Ureter (tissue), 1 donor: ENCODE results near the gene VWA5B1. TPM values are rescaled to one million over a fixed set of nuclear protein-coding genes. Genes with fewer than 3 reads are reported as not detected.

Source experiments
- DNase-seq: peaks from one replicate; pipeline ENCODE4 v3.0.0-alpha.2; 2020; ENCODE audit warnings: low spot score
- total RNA-seq: library from RNA; stranded (reverse); gene quantifications from one replicate; pipeline ENCODE4 v1.2.4, GENCODE V29; 2023
- donor health status: DM: yes; HTN: yes; CAD: no.

The VWA5B1 gene
- total RNA-seq, 1 donor from 2014 or later, result 41.9 TPM

DNA sequence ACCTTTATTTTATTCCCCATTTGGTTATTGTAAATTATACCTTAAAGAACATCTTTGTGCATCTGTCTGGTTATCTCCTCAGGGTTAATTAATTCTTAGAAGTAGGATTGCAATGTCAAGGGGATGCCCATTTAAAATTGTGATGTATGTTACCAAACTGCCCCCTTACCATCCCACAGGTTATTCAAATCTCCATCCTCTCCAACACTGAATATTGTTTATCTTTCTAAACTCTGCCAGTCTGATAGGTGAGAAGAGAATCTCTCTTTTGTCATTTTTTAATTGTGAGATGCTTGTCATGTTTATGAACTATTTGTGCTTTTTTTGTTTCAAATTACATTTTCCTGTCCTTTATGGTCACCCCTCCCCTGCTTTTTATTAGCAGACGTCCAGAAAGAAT lies 55.8 kb downstream of the VWA5B1 start:
- DNase-seq, result no peak

DNA sequence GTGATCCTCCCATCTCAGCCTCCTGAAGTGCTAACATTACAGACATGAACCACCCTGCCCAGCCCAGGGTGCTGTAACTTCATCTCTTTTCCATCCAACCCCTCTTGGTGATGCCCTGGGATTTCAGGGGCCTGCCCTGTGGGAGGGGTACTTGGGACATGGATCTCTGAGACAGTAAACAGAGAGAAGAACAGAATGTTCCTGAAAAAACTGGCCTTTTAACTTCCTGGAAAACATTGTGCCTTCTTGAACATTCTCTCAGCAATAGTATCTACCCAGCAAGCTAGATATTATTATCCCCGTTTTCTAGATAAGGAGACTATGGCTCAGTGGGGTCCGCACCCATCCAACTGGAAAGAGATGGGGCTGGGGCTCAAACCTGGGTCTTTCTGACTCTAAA lies 57.0 kb downstream of the VWA5B1 start:
- DNase-seq, result no peak

- no peak for DNase-seq
Measured at GRCh38 chr1:20348326-20348915, 57.7 kb downstream of the VWA5B1 start.

DNA sequence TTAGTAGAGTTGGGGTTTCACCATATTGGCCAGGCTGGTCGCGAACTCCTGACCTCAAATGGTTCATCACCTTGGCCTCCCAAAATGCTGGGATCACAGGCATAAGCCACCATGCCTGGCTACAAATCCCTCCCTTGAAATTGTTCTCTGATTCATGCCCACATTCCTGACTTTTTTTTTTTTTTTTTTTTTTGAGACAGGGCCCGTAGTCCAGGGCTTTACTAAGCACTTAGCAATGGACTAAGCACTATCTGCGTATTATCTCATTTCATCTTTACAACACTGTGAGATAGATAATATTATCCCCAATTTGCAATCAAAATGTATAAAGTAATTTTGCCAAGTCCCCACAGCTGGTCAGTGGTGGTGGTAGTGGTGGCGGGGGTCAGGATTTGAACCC lies 58.9 kb downstream of the VWA5B1 start:
- no peak for DNase-seq

- no peak for DNase-seq
Measured at GRCh38 chr1:20349971-20350370, 59.3 kb downstream of the VWA5B1 start.

GRCh38 chr1:20350421-20350820 lies 59.7 kb downstream of the VWA5B1 start:
- DNase-seq, result no peak

- no peak for DNase-seq
Measured at GRCh38 chr1:20351911-20352701, 61.4 kb downstream of the VWA5B1 start.

GRCh38 chr1:20353836-20354235 lies 63.2 kb downstream of the VWA5B1 start:
- DNase-seq, result no peak

DNA sequence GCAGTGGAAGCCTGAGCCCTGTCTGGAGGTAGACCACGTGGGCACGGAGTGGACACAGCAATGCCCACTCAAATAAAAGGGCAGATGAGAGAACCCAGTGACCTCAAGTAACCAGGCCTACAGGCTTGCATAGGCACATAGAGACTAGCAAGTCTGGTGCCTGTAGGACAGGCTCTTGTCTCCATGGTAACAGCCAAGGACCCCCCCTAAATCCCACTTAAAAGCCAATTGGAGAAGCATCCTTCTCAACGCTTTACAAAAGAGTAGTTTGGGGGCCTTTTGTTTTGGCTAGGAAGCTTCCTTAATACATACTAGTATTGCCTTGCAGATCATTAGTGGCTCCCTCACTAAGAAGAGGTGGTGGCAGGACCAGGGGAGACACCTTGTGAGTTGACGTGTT lies 63.9 kb downstream of the VWA5B1 start:
- DNase-seq, result no peak

DNA sequence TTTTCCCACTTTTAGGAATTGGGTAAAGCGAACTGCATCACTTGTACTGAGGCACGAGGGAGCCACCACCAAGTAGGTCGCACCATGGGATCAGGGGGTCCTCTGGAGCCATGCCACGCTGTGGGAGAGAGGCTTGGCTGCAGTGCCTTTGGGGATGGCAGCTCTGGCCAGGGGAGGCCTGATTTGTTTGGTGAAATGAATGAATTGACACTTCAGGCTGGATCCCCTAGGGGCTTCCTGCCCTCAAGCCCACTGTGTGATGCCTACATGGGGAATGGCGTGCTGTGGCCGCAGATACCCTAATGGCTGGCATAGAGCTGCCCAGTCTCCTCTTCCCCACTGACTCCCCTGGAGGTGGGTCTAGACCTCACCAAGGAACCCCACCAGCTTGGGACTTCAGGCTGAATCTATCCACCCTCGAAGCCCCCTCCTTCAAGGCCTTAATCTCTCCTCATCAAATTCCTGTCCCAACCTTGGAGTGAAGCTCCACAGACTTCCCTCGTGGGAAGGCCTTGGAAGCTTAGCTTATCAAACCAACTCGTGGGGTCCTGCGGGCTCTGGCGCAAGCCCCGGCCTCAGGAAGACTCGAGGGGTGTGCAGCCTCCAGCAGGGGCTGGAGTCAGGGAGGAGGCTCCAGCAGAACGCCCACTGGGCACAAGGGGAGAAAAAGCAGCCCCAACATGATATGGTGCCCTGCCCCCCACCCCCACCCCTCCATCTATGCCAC lies 64.6 kb downstream of the VWA5B1 start:
- DNase-seq, result no peak

GRCh38 chr1:20355828-20356735 lies 65.4 kb downstream of the VWA5B1 start:
- DNase-seq, result peak; percentile 67

GRCh38 chr1:20356850-20357459 lies 66.3 kb downstream of the VWA5B1 start:
- DNase-seq, result no peak

GRCh38 chr1:20357796-20358195 lies 67.1 kb downstream of the VWA5B1 start:
- no peak for DNase-seq

DNA sequence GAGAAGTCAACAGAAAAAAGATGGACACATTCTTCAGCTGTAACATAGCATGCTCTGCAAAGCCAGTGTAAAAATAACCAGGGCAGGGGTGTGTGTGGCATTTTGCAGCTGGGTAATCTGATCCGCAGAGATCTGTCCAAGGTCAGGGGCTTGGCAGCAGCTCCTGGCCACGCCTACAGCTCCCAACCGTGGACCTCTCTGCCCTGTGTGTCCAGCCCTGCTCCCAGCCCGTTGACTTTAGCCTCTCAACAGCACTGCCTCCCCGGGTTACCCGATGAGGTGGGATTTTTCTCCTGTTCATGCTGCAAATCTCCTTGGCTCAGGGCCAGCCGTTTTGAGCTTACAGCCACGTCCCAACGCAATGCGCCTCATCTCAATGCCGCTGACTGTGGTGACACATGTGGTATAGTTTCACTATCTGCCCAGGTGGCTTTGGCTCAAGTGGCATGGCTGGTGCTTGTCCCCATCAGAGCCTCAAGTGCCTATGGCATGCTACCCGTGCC lies 68.1 kb downstream of the VWA5B1 start:
- peak; percentile 65 for DNase-seq

- peak; percentile 58 for DNase-seq
Measured at GRCh38 chr1:20359451-20360330, 69.0 kb downstream of the VWA5B1 start.

GRCh38 chr1:20361401-20361800 lies 70.7 kb downstream of the VWA5B1 start:
- DNase-seq, result no peak

DNA sequence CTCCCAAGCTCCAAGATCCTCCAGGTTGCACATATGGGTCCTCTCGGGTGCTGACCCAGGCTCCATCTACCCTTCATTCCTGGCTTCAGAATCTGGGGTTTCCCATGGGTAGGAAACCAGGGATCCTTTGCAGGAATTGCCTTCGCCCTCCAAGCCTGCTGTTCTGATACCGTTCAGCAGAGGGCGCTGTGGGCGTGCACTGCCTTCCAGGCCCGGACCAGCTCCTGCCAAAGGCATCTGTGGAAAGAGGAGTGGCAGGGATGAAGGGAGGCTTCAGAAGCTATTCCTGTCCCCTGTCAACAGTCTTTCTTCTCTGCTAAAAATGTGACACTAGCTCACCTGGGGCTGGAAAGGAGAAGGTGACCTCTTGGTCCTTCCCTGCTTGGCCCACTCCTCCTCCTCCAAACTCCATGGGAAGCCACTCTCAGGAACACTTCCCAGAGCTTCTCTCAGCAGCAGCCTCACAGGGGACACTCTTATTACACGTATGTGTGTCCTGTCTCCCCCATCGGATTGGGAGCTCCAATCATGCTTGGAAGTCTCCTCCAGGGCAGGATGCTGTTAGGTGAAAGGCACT lies 71.2 kb downstream of the VWA5B1 start:
- peak; percentile 59 for DNase-seq

- no peak for DNase-seq
Measured at GRCh38 chr1:20362856-20363255, 72.2 kb downstream of the VWA5B1 start.

GRCh38 chr1:20365421-20366055 lies 74.9 kb downstream of the VWA5B1 start:
- DNase-seq, result no peak
